ENCODE data around the gene IL31.
A peak's percentile ranks its signal among the peaks of the same experiment; 100 is the strongest.

IL31 gene

GRCh38 chr12:122126713-122127597 lies 47.1 kb downstream of the IL31 start:
- DNase-seq: no peak

- no peak for DNase-seq
These were observed 47.7 kb downstream of the IL31 start for GRCh38 chr12:122126342-122126635.

- no peak for DNase-seq
These were observed 48.3 kb downstream of the IL31 start for GRCh38 chr12:122125452-122126341.

- DNase-seq: no peak
These were observed 49.7 kb downstream of the IL31 start for GRCh38 chr12:122124370-122124769.

GRCh38 chr12:122123761-122124145 lies 50.3 kb downstream of the IL31 start:
- no peak for DNase-seq

GRCh38 chr12:122123051-122123760 lies 50.8 kb downstream of the IL31 start:
- DNase-seq: peak; percentile 95
